Activated CD8-positive, alpha-beta T cell treated with anti-CD3 and anti-CD28 coated beads for 36 hours (primary cell): ENCODE measurements around the gene ATF5. TPM values are rescaled to one million over a fixed set of nuclear protein-coding genes. Genes with fewer than 3 reads are reported as not detected.
A peak's percentile ranks its signal among the peaks of the same experiment; 100 is the strongest.

ENCODE experiments used
- ATAC-seq: fragments of 200-7000 bp; cut with Tn5 transposase; one replicate; pipeline ENCODE4 v1.10.0; 2021; ENCODE audit warnings: mild to moderate bottlenecking, moderate library complexity
- CTCF ChIA-PET: fragments of 350-600 bp; sonication (Branson Sonifier 250); formaldehyde crosslinking; loops from one replicate; lab custom pipeline; 2021; ENCODE audit warnings: antibody characterized with exemption; lab: Charles Lee
- POLR2A ChIA-PET: fragments of 350-600 bp; sonication (Branson Sonifier 250); formaldehyde crosslinking; loops from one replicate; lab custom pipeline; 2021; ENCODE audit warnings: antibody characterized with exemption; lab: Charles Lee
- DNase-seq: peaks from one replicate; pipeline ENCODE4 v3.0.0-alpha.2; 2020
- H3K27ac Mint-ChIP-seq: one replicate; pipeline ENCODE4 v1.8.0; 2021; ENCODE audit warnings: mild to moderate bottlenecking, mixed read lengths
- H3K27me3 Mint-ChIP-seq: one replicate; pipeline ENCODE4 v1.8.0; 2021; ENCODE audit warnings: mixed read lengths
- H3K36me3 Mint-ChIP-seq: one replicate; pipeline ENCODE4 v1.8.0; 2021; ENCODE audit warnings: low read depth, mixed read lengths
- H3K4me1 Mint-ChIP-seq: one replicate; pipeline ENCODE4 v1.8.0; 2021; ENCODE audit warnings: low read depth, mixed read lengths
- H3K4me3 Mint-ChIP-seq: one replicate; pipeline ENCODE4 v1.8.0; 2021; ENCODE audit warnings: mild to moderate bottlenecking, moderate library complexity, mixed read lengths
- H3K9me3 Mint-ChIP-seq: one replicate; pipeline ENCODE4 v1.8.0; 2021; ENCODE audit warnings: mixed read lengths
- CTCF ChIP-seq: fragments of 200-600 bp; IDR thresholded peaks from one replicate; pipeline ENCODE4 v1.8.0; 2022; ENCODE audit warnings: antibody characterized with exemption, mild to moderate bottlenecking
- intact Hi-C: fragments of 100-400 bp; cut with micrococcal nuclease; formaldehyde crosslinking; loops from one replicate; pipeline ENCODE4 v1.10.0; 2022
- total RNA-seq, 2 experiments: library from RNA; stranded (reverse); gene quantifications; one replicate each; pipeline ENCODE4 v1.2.3, GENCODE V29; 2021

The ATF5 gene
- total RNA-seq, 2 experiments from 2014 or later, result 11.8 TPM

DNA sequence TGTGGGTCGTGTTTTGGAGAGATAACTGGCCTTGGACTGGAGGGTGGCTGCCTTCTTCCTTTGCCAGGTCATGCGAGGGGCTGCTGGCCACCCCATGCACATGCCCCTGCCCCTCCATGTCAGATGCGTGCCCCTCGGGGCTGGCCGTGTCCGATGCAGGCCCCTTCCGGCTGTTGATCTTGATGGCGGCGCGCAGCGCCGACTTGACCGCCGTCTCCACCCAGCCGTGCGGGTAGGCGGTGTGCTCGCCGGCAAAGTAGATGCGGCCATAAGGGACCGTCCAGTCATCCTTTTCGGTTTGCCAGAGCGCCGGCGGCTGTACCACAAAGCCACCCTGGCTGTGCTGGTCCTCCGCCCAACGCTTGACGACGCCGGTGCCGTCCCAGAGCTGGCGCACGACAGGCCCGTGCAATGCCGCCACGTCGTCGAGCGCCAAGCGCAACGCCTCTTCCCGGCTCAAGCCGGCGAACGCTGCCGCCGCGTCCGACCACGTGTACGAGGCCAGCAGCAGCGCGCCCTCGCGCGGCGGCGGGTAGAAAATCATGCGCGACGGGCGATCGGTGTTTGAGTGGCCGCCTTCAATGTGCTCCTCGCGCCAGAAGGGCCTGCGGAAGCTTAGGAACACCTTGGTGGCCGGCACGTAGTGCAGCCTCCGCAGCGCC lies 39.2 kb upstream of the ATF5 start:
- peak overlapping the region; percentile 76 for H3K27ac Mint-ChIP-seq
- peak overlapping the region; percentile 68 for H3K4me3 Mint-ChIP-seq
- peaks cover 31% of the 10 kb centered on the region for H3K4me1 Mint-ChIP-seq
- CTCF ChIA-PET, result interaction anchor here (1.1 to 2.7 kb wide), 7 partner anchors 9 to 25 kb away, joined by 4 to 10 read pairs (median 6); no protein-coding TSS in a partner anchor
- peak; percentile 87 for TF ChIP-seq CTCF
- POLR2A ChIA-PET, result interaction anchor here (0.9 to 8.9 kb wide), 5 partner anchors 11 to 38 kb away, joined by 3 to 48 read pairs (median 3); partner anchors contain the start of genes AKT1S1, ATF5 and NUP62
- no peaks in the 10 kb centered on the region for H3K9me3 Mint-ChIP-seq
- intact Hi-C loops, result no loop called here
- DNase-seq (peak; percentile 83), ATAC-seq (peak; percentile 68)
- peaks cover 15% of the 10 kb centered on the region for H3K36me3 Mint-ChIP-seq
- H3K27me3 Mint-ChIP-seq, result no peaks in the 10 kb centered on the region

DNA sequence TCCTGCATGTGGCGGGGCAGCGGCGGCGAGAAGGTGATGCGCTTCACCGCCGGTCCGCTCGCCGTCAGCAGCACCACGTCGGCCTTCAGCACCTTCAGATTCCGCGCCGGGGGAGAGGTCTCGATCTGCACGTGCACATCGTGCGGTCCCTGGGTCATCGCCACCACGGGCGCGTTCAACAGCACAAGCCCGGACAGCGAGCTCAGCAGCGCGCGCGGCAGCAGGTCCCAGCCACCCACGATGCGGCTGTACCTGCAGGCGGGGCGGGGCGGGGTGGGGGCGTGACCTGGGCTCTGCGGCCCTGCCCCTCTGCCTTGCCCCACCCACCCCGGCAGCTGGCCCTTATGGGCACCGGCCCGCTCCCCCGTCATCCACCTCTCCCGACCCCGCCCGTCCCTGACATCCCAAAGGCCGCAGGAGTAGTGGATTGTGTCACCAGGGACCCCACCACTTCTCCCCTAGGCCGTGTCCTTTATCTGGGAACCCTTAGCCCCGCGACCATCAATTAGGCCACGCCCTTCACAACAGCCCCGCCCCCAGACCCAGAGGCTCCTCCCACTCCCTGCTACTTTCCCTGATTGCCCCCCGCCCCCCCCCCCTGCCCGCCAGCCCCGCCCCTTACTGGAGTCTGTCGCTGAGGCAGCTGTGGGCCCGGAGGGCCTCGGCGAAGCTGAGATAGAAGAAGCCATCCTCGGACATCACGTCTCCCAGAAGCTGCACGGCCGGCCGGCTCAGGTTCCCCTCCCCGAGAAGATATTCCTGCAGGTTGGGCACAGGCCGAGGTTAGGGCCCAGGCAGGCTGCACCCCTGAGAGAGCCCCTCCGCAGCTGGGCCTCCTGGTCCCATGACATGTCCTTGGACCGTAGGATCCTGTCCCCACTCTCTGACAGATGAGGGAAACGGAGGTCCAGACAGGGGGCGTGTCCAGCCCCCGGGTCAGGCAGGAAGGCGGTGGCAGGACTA lies 38.4 kb upstream of the ATF5 start:
- Mint-ChIP-seq H3K27ac (peak overlapping the region; percentile 76), H3K4me1 (peaks cover 38% of the 10 kb centered on the region)
- CTCF ChIA-PET, result interaction anchor here (1.1 to 2.7 kb wide), 7 partner anchors 9 to 24 kb away, joined by 4 to 10 read pairs (median 6); no protein-coding TSS in a partner anchor

DNA sequence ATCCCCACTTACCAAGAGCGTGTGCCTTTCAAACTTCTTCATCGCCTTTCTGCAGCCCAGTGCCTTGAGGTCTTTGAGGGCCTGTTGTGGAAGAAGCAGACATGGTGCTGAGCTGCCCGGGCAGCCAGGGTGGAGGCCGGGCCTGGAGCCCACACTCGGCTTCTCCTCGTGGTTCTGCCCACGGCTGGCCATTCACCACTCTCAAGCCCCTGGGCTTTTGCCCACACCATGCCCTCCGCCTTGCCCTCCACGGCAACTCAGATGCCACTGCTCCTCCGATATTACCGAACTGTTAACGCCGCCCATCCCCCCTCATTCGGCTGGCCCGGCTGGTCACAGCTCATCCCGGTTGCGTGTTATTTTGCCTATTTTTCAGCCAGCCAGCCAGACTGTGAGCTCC lies 37.6 kb upstream of the ATF5 start:
- no peak overlapping the region for H3K4me3 Mint-ChIP-seq
- H3K36me3 Mint-ChIP-seq, result peaks cover 11% of the 10 kb centered on the region
- H3K27me3 Mint-ChIP-seq, result no peaks in the 10 kb centered on the region
- TF ChIP-seq CTCF, result no peak
- ATAC-seq (no peak), DNase-seq (no peak)
- no peaks in the 10 kb centered on the region for H3K9me3 Mint-ChIP-seq
- ChIA-PET CTCF (interaction anchor here (1.8 to 2.7 kb wide), 2 partner anchors 10 to 14 kb away, joined by 10 read pairs; no protein-coding TSS in a partner anchor), POLR2A (interaction anchor here (1.1 to 8.9 kb wide), 3 partner anchors 15 to 37 kb away, joined by 4 to 48 read pairs (median 9); partner anchors contain the start of genes AKT1S1, ATF5 and NUP62)
- peaks cover 45% of the 10 kb centered on the region for H3K4me1 Mint-ChIP-seq
- peak overlapping the region; percentile 34 for H3K27ac Mint-ChIP-seq
- intact Hi-C loops, result no loop called here

More for the DNA sequence above, 38.4 kb upstream of the ATF5 start:
- no peaks in the 10 kb centered on the region for H3K9me3 Mint-ChIP-seq
- TF ChIP-seq CTCF, result peak; percentile 46
- DNase-seq (peak; percentile 77), ATAC-seq (peak; percentile 80)
- no peaks in the 10 kb centered on the region for H3K27me3 Mint-ChIP-seq
- intact Hi-C loops, result no loop called here
- peaks cover 11% of the 10 kb centered on the region for H3K36me3 Mint-ChIP-seq
- POLR2A ChIA-PET, result interaction anchor here (0.5 to 8.9 kb wide), 6 partner anchors 9 to 38 kb away, joined by 3 to 48 read pairs (median 4); partner anchors contain the start of genes AKT1S1, ATF5 and NUP62
- peak overlapping the region; percentile 68 for H3K4me3 Mint-ChIP-seq

DNA sequence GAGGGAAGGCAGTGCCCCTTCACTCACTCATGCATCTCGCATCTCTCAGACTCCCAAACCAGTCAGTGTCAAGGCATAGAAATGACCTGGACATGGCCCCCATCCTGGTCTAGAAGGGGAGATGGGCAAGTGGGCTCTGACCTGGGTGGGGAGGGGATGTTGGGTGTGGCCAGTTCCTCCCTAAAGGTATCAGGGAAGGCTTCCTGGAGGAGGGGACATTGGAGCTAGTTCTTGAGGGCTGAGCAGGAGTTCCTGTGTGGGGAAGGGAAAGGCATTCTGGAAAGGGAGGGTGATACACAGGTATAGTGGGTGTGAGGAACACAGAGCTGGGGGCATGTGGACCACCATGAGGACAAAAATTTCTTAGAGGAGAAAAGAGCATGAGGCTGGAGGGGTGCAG lies 36.3 kb upstream of the ATF5 start:
- no peaks in the 10 kb centered on the region for H3K9me3 Mint-ChIP-seq
- ATAC-seq (no peak), DNase-seq (no peak)
- CTCF ChIA-PET, result no interaction called here
- no peak for TF ChIP-seq CTCF
- no peaks in the 10 kb centered on the region for H3K27me3 Mint-ChIP-seq
- peak overlapping the region; percentile 33 for H3K27ac Mint-ChIP-seq
- POLR2A ChIA-PET, result interaction anchor here (0.6 to 8.9 kb wide), 2 partner anchors 35 to 925 kb away, joined by 3 to 48 read pairs; partner anchors contain the start of genes ATF5 and NUP62
- no peak overlapping the region for H3K4me3 Mint-ChIP-seq
- peaks cover 11% of the 10 kb centered on the region for H3K36me3 Mint-ChIP-seq
- H3K4me1 Mint-ChIP-seq, result peaks cover 58% of the 10 kb centered on the region
- intact Hi-C loops, result no loop called here
